GM12873 (cell line): ENCODE results near the gene PHTF1.

Experiments used
- CTCF ChIP-seq: IDR thresholded peaks from 2 replicates; pipeline ENCODE4 v1.5.1; 2012; ENCODE audit warnings: low read depth, mild to moderate bottlenecking, moderate library complexity, low read length, control low read depth; ENCODE audit not compliant: insufficient read depth; ENCODE audit errors: missing control alignments

PHTF1 gene

GRCh38 chr1:113784104-113784779, 25.0 kb upstream of the PHTF1 start:
- TF ChIP-seq CTCF: no peak

GRCh38 chr1:113783254-113784103, 24.2 kb upstream of the PHTF1 start:
- TF ChIP-seq CTCF: no peak

GRCh38 chr1:113782406-113782805, 23.1 kb upstream of the PHTF1 start:
- no peak for TF ChIP-seq CTCF

- TF ChIP-seq CTCF: no peak
These were observed 21.3 kb upstream of the PHTF1 start for GRCh38 chr1:113780374-113781146.

- no peak for TF ChIP-seq CTCF
These were observed 20.3 kb upstream of the PHTF1 start for GRCh38 chr1:113779542-113779941.

- TF ChIP-seq CTCF: no peak
These were observed 18.3 kb upstream of the PHTF1 start for GRCh38 chr1:113777561-113777960.

GRCh38 chr1:113770031-113770430, 10.7 kb upstream of the PHTF1 start:
- TF ChIP-seq CTCF: no peak
